HG03064 (cell line): ENCODE results near the gene GPR149.
A peak's percentile ranks its signal among the peaks of the same experiment; 100 is the strongest.

Experiments
- ATAC-seq: cut with Tn5 transposase; IDR thresholded peaks from one replicate; pipeline ENCODE4 v1.9.1; 2021; ENCODE audit warnings: low read depth; ENCODE audit not compliant: unreplicated experiment

The GPR149 gene

DNA sequence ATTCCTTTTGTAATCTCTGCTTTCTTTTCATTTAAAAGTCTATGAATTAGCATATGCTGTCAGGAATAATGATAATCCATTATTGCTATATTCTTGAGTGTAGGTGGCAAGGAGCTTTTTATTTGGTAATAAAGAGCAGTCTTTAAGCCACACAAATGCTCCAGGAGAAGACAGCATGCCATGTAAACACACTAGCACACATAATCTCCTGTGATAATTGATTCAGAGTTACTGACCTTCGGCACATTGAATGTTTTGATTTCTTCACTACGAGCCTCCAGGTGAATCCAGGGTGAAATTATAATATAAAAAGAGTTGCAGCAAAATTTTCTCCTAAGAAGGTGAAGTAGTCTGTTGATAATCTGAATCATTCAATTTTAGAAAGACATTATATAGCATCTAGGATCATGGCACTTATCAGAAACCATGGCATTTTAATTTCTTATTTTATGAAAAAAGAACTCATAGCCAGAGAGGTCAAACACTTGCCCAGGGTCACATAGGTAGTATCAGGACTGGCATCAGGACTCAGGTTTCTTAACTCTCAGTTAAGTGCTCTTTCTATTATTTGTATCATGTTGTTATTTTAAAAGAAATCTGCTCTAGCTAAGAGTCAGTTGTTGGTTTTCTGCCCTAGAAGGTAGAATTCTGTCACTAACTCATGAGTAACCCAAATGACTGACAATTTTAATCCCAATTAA is 84.4 kb downstream of the GPR149 start:
- ATAC-seq, result no peak

DNA sequence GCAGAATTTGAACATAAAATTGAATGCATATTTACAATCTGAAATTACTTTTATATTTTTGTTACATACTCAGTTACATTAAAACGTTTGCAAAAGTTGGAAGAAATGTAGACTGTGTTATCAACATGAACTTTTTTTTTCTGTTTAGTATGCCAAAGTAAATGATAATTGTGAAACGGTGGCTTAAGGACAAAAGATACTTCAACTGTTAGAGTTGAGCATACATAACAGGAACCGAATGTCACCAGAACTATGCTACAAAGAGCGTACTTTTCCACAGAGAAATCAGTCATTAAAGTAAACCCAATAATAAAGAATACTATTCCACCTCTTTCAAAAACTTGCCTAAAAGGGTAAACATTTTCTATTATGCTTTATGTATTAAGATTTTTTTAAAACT is 91.4 kb downstream of the GPR149 start:
- ATAC-seq, result no peak

- no peak for ATAC-seq
Observed at GRCh38 chr3:154338008-154338407, 92.0 kb downstream of the GPR149 start.

DNA sequence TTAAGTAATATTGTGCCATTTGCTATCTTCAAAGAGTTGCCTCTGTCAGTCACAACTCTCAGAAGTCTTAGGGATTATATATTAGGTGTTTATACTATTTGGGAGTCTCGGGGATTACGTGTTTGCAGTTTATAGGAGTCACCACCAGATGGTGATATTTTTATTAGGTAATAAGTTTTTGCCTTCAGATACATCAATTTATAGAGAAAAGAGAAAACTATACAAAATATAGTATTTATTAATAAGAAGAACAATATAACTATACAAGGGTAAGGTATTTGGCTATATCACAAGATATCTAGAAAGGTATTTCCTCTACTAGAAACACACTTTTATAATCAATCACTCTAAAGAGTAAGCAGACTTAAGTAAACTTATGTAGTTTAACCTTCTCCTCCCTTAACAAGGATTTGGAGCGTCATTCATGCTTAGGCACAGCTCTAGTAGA is 95.0 kb downstream of the GPR149 start:
- peak; percentile 61 for ATAC-seq

GRCh38 chr3:154327871-154328270 is 102.1 kb downstream of the GPR149 start:
- no peak for ATAC-seq

GRCh38 chr3:154324919-154325318 is 105.1 kb downstream of the GPR149 start:
- ATAC-seq, result no peak

DNA sequence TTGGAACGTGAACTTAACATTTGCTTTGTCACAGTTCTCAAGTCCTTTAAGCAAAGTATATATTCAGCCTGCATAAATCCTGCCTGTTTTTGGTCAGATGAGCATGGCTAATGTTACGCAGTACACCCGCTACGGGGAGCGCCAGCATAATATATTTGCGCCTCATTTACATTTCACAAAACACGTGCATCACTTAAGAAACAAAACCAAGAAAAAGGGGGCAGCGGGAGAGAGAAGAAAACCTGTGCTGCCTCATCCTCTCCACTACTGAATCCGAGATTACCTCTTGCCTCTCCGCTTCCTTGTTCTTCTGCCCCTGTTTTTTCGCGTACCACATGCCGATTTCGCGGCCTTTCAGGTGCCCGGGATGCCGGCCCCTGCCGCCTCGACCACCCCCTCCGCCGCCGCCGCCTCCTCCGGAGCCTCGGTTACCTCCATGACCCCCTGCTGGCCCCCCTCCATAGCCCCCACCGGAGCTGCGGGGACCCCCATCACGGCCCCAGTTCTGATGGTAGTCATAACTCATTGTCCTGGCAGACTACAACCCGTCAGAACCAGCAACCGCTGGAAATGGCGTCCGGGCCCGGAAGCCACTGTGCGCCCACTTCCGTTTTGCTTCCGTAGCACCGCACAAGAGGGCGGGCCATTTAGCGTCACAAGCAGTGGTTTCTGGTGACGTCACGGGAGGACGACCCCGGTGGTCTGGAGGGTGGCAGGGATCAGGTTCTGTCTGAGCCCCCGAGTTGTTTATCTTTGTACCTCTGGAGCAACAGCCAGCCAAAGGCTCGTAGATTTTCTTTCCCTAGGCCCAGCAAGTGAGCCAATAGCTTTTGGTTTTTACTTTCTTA is 105.9 kb downstream of the GPR149 start, which contains the start of gene DHX36:
Gene DHX36, minus strand, starts transcription at position 597 of the 848 bp plus-strand sequence. Its CDS starts 71 bp downstream, at position 526.
- ATAC-seq, result peak; percentile 94

- ATAC-seq, result no peak
Observed at GRCh38 chr3:154316974-154317767, 112.8 kb downstream of the GPR149 start.

GRCh38 chr3:154314152-154314551 is 115.8 kb downstream of the GPR149 start:
- ATAC-seq, result no peak

GRCh38 chr3:154310840-154311239 is 119.2 kb downstream of the GPR149 start:
- no peak for ATAC-seq

DNA sequence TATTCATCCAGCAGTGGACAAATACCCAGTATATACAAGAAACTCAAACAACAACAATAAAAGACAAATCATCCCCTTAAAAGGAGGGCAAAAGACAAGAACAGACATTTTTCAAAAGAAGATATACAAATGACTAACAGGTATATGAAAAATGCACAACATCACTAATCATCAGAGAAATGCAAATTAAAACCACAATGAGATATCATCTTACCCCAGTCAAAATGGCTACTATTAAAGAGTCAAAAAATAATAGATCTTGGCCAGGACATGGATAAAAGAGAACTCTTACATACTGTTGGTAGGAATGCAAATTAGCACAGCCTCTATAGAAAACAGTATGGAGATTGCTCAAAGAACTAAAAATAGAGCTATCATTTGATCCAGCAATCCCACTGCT is 122.6 kb downstream of the GPR149 start:
- no peak for ATAC-seq

DNA sequence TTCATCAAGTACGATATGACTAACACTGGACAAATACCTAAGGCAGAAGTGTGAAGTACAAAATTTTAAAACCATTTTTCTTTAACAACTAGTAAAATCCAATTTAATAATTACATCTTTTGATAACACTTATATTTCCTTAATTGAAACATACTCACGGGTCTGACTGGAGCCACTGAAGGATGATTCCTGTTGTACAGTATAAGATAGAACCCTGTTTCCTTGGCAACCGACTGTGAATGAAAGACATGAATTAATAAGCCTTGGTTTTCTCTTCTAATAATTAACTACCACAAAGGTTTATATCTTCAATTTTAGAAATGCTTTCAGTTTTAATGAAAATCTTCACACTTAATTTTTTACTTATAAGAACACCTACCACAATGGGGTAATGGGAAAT is 125.1 kb downstream of the GPR149 start:
- no peak for ATAC-seq

DNA sequence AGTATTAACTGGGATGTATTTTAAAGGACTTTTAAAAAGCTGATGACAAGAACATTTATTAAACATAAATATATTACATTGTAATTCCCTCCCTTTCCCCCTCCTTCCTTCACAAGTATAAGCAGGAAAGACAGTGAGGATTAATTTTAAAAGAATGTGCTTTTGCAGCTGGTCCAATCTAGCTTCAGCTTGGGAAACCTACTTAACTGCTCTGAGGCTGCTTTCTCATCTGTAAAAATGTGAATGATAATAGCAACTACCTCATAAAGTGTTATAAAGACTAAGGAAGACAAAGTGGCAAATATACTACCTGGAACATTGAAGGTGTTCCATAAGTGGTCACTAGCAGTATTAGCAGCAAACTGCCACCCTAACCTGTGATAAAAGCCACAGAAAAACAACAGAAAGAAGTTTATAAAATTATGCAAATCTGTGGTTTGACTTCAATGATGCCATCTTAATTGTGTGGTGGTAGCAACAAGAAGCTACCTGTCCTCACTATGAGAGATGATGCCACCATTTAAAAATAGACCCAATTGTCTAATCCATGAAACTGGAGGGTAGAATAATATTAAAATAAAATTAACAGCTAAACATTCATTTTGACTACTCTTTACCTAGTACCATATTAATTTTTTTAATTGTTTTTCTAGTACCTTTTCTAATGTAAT is 125.7 kb downstream of the GPR149 start:
- ATAC-seq, result no peak

GRCh38 chr3:154301561-154301960 is 128.4 kb downstream of the GPR149 start:
- no peak for ATAC-seq

GRCh38 chr3:154294016-154294415 is 136.0 kb downstream of the GPR149 start:
- ATAC-seq, result no peak

GRCh38 chr3:154290187-154290586 is 139.8 kb downstream of the GPR149 start:
- ATAC-seq, result no peak
